Stimulated activated CD8-positive, alpha-beta memory T cell treated with anti-CD3 and anti-CD28 coated beads, Interleukin-4, amount 100 ng/mL, for 48 hours (primary cell): ENCODE results near the gene SETD5.

ENCODE experiments used
- DNase-seq: peaks from one replicate; pipeline ENCODE4 v3.0.0-alpha.2; 2020

The SETD5 gene

DNA sequence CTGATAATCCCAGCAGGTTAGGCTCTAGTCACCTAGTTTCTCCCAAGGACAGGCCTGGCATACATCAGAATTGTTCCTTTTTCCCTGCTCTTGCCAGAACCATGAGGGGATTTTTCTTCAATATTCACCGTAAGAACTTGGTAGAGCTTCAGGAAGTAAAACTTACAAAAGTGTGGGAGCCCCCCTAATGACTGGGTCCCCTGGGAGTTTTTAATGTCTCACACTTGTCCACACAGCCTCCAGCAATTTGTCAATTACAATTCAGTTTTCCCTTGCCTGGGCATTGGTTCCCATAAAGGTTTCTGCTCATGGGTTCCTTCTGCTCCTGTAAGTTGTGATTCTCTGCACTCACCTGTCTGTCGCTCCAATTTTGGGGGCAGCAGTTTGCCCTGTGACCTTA is 127.7 kb downstream of the SETD5 start:
- no peak for DNase-seq
